ACHN (cell line): ENCODE data around the gene SCPEP1.
A peak's percentile ranks its signal among the peaks of the same experiment; 100 is the strongest.

Source experiments
- DNase-seq: peaks from one replicate; pipeline ENCODE4 v3.0.0-alpha.2; 2015
- in situ Hi-C: cut with HindIII; loops from 2 replicates; pipeline ENCODE4 v1.10.0; 2017; ENCODE audit warnings: low sequenced_read_pairs, low pct_ligation_motif_present, low pct_unique_long_range_greater_than_20kb

SCPEP1 gene

DNA sequence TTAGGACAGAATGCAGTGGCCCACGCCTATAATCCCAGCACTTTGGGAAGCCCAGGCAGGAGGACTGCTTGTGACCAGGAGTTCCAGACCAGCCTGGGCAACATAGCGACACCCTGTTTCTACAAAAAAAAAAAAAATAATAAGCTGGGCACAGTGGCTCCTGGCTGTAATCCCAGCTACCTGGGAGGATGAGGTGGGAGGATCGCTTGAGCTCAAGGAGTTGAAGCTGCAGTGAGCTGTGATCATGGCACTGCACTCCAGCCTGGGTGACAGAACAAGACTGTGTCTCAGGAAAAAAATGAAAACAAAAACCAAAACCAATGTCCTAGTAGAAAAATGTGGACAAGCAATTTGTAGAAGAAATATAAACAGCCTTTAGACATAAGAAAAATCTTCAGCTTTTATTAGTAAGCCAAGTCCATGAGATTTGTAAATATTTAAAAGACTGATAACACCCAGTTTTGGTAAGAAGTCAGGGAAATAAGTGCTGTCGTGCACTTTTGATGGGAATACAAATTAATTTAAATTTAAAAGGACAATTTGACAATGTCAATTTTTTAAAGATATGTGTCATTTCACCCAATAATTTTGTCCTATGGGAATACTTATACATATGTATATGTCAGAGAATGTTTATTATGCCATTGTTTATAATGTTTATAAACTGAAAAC lies 11.1 kb downstream of the SCPEP1 start:
- no peak for DNase-seq
- in situ Hi-C loops = no loop called here

DNA sequence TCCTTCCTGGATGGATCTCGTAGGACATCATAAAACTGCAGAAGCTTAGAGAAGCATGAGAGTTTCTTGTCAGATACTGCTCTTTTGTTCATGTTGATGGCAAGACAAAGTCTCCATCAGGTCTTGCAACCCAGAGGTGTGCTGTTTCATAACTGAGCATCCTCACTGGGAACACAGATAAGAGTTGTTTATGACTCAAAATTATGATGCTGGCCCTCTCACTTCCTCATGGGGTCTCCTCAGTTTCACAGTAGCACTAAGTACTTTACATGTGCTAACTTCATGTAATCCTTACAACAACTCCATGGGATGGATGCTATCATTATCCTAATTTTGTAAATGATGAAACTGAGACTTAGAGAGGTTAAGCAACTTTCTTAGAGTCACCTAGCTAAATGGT lies 14.4 kb downstream of the SCPEP1 start:
- in situ Hi-C loops = no loop called here
- DNase-seq = no peak

GRCh38 chr17:56994009-56994792 lies 16.3 kb downstream of the SCPEP1 start:
- in situ Hi-C loops = no loop called here
- DNase-seq = no peak

- no peak for DNase-seq
Measured at GRCh38 chr17:56995766-56996165, 17.8 kb downstream of the SCPEP1 start.

DNA sequence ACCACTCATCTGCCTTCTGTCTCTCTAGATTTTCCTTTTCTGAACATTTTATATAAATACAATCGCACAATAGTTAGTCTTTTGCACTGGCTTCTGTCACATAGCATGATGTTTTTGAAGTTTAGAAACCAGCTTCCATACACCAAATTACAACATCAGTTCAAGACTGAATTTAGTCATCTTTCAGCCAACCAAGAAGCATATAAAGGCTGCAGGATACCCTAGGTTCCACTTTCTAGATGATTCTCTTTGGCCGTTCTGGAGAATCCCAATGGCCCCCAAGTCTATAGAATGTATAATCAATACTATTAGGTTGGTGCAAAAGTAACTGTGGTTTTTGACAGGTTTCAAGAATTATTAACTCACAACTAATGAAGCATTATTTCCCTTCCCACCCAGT lies 19.4 kb downstream of the SCPEP1 start:
- in situ Hi-C loops = no loop called here
- DNase-seq = no peak

More at GRCh38 chr17:56995766-56996165, 17.8 kb downstream of the SCPEP1 start:
- in situ Hi-C loops = no loop called here

DNA sequence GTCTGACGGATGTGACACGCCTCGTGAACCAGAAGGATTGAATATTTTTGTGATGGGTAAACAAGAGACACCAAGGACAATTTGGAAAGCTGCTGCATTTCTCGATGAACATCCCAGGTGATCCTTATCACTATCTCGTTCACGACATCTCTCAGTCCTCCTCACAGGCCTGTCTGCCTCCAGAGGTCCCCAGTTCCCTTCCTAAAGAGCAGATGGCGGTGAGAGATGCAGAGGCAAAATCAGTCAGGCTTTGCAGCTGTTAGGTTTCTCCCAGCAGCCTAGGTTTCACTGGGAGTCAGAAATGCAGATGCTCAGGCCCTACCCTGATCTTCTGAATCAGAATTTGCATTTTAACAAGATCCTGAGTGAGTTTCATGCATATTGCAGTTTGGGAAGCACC lies 23.6 kb downstream of the SCPEP1 start:
- no peak for DNase-seq
- in situ Hi-C loops = no loop called here

- in situ Hi-C loops = no loop called here
- DNase-seq = no peak
Measured at GRCh38 chr17:57002904-57003303, 25.0 kb downstream of the SCPEP1 start.

DNA sequence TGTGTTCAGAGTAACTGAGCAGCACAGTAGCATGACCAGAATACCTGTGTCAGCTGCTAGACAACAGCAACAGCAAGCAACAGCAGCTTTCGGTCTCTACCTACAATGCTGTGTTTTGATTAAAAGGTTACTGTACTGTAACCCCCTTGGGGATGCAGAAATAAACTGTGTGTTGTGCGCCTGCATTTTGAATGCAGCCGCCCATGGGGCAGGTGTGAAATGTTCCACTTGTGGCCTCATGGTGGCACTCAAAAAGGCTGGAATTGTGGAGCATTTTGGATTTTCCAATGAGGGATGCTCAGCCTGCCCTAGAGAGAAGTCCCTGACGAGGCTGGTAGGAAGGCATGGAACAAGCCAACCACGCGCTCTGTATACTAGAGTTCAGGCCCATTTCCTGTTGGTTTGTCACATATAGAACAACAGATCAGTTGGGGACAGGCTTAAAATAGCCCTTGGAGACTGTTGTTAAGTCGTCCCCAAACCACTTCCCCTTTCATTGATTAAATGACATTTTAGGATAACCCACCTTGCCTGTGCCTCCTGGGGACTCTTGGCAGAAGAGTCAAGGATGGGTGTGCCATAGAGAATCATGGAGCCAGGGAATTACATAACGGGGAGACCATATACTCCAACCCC lies 27.1 kb downstream of the SCPEP1 start:
- in situ Hi-C loops = no loop called here
- DNase-seq = no peak

- in situ Hi-C loops = no loop called here
- no peak for DNase-seq
Measured at GRCh38 chr17:57006040-57006439, 28.1 kb downstream of the SCPEP1 start.

DNA sequence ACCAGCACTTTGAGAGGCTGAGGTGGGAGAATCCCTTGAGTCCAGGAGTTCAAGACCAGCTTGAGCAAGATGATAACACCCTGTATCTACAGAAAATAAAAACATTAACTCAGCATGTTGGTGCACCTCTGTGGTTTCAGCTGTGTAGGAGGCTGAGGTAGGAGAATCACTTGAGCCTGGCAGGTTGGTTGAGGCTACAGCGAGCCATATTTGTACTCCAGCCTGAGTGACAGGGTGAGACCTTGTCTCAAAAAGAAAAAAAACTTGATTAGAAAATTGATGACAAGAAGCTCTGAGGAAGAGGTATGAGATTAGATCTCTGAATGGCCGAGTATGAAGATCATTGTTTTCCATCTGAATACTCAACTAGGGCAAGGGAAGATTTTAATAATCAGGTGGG lies 31.0 kb downstream of the SCPEP1 start:
- no peak for DNase-seq
- in situ Hi-C loops = no loop called here

DNA sequence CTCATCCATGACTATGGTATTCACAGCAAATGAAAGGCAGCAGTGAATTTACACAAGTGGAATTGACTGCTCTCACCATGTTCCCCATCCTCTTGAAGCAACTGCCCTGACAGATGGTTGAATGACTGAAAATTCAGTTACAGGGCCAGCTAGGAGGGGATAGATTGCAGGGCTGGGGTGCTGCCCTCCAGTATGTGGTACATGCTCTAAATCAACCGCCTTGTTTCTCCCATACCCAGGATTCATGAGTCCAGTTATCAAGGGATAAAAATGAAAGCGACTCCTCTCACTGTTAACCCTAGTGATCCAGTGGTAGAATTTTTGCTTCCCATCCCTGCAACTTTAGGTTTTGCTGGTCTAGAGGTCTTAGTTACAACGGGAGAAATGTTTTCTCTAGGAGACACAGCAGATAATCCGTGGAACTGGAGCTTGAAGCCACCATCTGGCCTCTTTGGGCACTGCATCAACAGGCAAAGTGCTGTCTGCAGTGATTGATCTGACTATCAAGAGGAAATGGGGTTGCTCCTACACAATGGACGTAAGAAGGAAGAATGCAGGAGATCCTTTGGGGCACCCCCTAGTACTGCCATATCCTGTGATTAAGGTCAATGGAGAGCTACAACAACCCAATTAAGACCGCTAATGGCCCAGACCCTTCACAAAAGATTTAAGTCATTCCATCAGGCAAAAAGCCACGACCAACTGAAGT lies 32.0 kb downstream of the SCPEP1 start:
- DNase-seq = peak; percentile 64
- in situ Hi-C loops = no loop called here

GRCh38 chr17:57010487-57010886 lies 32.6 kb downstream of the SCPEP1 start:
- DNase-seq = no peak
- in situ Hi-C loops = no loop called here

DNA sequence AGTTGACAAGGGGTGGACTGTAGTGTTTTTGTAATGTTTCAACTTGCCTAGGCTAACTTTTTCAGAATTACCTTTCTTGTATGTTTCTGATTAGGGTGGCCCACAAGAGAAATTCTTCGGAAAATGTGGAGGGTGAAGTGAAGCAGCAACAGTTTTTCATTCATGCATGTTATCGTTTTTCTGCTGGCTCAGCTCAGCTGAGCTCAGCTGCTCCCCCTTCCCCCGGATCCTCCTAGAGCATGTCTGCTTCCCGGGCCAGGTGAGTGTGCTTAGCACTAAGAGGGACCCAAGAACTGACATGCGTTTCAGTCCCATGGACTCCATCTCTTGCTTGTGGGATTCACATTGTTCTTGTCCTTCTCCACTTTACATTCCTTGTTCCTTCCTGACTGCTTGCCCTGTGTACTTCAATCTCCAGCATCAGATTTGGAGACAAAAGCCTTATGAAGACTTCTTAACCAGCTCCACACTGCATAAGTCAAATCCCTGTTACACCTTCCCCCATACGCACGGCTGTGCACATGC lies 33.6 kb downstream of the SCPEP1 start:
- no peak for DNase-seq
- in situ Hi-C loops = no loop called here

DNA sequence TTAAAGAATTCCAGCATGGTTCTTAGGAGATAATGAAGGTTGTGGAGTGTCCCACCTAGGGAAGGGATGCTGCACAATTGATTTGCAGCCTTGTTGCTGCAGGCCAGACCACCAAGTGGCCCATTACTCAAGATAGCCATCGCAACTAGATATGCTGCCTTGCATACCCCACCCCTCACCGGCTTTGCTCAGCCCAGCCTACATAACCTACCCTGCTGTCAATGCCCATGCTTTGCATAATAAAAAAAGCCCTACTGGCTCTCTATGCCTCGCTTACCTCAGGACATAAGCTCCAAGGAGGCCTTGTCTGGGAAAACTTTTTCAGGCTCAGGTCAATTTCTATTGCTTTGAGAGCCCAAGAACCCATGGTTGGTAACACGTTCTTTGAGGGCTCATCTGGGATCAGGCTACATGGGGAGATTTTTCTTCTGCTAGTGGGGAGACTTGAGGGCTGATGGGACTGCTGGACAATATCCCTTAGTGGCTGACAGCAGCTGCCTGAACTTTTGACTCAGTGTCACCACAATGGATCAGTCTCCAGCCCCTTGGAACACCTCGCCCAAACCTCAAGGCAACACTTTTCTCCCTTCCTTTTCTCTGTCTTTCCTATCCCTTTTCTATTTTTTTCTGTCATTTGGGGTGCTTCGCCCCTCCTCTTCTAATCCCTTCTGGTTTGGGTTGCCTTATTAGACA lies 38.3 kb downstream of the SCPEP1 start:
- in situ Hi-C loops = no loop called here
- no peak for DNase-seq

GRCh38 chr17:57016764-57017116 lies 38.8 kb downstream of the SCPEP1 start:
- in situ Hi-C loops = no loop called here
- no peak for DNase-seq

DNA sequence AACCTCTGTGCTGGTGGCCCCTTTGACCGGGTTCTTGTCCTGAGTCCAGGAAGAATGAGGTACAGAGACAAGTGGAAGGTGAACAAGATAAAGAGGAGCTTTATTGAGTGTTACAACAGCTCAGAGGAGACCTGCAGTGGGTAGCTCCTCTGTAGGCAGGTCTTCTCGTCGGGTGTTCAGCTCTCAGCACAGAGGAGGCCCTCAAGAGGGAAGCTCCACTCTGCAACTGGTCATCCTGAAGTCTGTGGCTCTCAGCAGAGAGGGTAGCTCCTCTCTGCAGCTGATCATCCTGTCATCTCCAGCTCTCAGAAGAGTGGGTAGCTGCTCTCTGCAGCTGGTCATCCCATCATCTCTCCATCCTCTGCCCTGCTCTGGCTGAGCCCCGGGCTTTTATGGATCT lies 39.7 kb downstream of the SCPEP1 start:
- in situ Hi-C loops = no loop called here

GRCh38 chr17:57020208-57020607 lies 42.3 kb downstream of the SCPEP1 start:
- in situ Hi-C loops = no loop called here
- DNase-seq = no peak

More for the DNA sequence above, 39.7 kb downstream of the SCPEP1 start:
- DNase-seq = no peak

GRCh38 chr17:57021226-57021940 lies 43.5 kb downstream of the SCPEP1 start:
- no peak for DNase-seq
- in situ Hi-C loops = no loop called here
